H9 (cell line): Measurements from ENCODE around the gene VEGFA. TPM values are rescaled to one million over a fixed set of nuclear protein-coding genes. Genes with fewer than 3 reads are reported as not detected.

Source experiments
- DNase-seq: peaks from one replicate; pipeline ENCODE4 v3.0.0-alpha.2; 2017
- H2AFZ ChIP-seq: one replicate; pipeline ENCODE4 v1.6.1; 2013; ENCODE audit warnings: mild to moderate bottlenecking, low read length, control low read depth, moderate library complexity
- H2AK5ac ChIP-seq: 2 replicates; pipeline ENCODE4 v1.6.1; 2013; ENCODE audit warnings: low read length, control low read depth, mixed read lengths; ENCODE audit not compliant: insufficient read length
- H2BK120ac ChIP-seq: one replicate; pipeline ENCODE4 v1.6.1; 2013; ENCODE audit warnings: low read depth, mild to moderate bottlenecking, low read length, control low read depth, inconsistent platforms; ENCODE audit not compliant: poor library complexity, severe bottlenecking
- H2BK12ac ChIP-seq: 2 replicates; pipeline ENCODE4 v1.6.1; 2013; ENCODE audit warnings: low read length, control low read depth, mixed read lengths, low read depth; ENCODE audit not compliant: insufficient read length
- H2BK15ac ChIP-seq: 2 replicates; pipeline ENCODE4 v1.6.1; 2013; ENCODE audit warnings: low read depth, low read length, control low read depth
- H2BK20ac ChIP-seq: one replicate; pipeline ENCODE4 v1.6.1; 2013; ENCODE audit warnings: low read depth, mild to moderate bottlenecking, low read length, control low read depth, inconsistent platforms; ENCODE audit not compliant: poor library complexity, severe bottlenecking
- H2BK5ac ChIP-seq: 2 replicates; pipeline ENCODE4 v1.6.1; 2013; ENCODE audit warnings: low read length, control low read depth, mixed read lengths; ENCODE audit not compliant: insufficient read length
- H3K14ac ChIP-seq: 2 replicates; pipeline ENCODE4 v1.6.1; 2013; ENCODE audit warnings: low read length, control low read depth; ENCODE audit not compliant: insufficient read depth
- H3K18ac ChIP-seq: 2 replicates; pipeline ENCODE4 v1.6.1; 2013; ENCODE audit warnings: low read depth, mild to moderate bottlenecking, mixed read lengths, low read length, control low read depth; ENCODE audit not compliant: insufficient read length
- H3K23ac ChIP-seq: 2 replicates; pipeline ENCODE4 v1.6.1; 2013; ENCODE audit warnings: low read length, control low read depth, mixed read lengths, low read depth; ENCODE audit not compliant: insufficient read length
- H3K23me2 ChIP-seq: 2 replicates; pipeline ENCODE4 v1.6.1; 2013; ENCODE audit warnings: low read depth, mild to moderate bottlenecking, mixed read lengths, low read length, control low read depth; ENCODE audit not compliant: insufficient read length, poor library complexity, severe bottlenecking
- H3K27ac ChIP-seq: 2 replicates; pipeline ENCODE4 v1.5.1; 2013; ENCODE audit warnings: low read length, control low read depth, mixed read lengths, low read depth; ENCODE audit not compliant: insufficient read length
- H3K27me3 ChIP-seq: 2 replicates; pipeline ENCODE4 v1.6.1; 2013; ENCODE audit warnings: low read length, control low read depth, inconsistent platforms; ENCODE audit not compliant: insufficient read depth
- H3K4ac ChIP-seq: 2 replicates; pipeline ENCODE4 v1.6.1; 2013; ENCODE audit warnings: low read depth, mild to moderate bottlenecking, control low read depth, inconsistent platforms, low read length, moderate library complexity
- H3K4me1 ChIP-seq: 2 replicates; pipeline ENCODE4 v1.6.1; 2013; ENCODE audit warnings: low read length, control low read depth, inconsistent platforms; ENCODE audit not compliant: insufficient read depth
- H3K4me2 ChIP-seq: 2 replicates; pipeline ENCODE4 v1.6.1; 2013; ENCODE audit warnings: low read length, control low read depth, mixed read lengths; ENCODE audit not compliant: insufficient read length, insufficient read depth
- H3K56ac ChIP-seq: 2 replicates; pipeline ENCODE4 v1.6.1; 2013; ENCODE audit warnings: low read depth, mild to moderate bottlenecking, mixed read lengths, low read length, control low read depth; ENCODE audit not compliant: insufficient read length
- H3K79me1 ChIP-seq: 2 replicates; pipeline ENCODE4 v1.6.1; 2013; ENCODE audit warnings: low read depth, mild to moderate bottlenecking, moderate library complexity, low read length, control low read depth, inconsistent platforms; ENCODE audit not compliant: insufficient read depth, poor library complexity, severe bottlenecking
- H3K79me2 ChIP-seq: 2 replicates; pipeline ENCODE4 v1.6.1; 2013; ENCODE audit warnings: low read length, control low read depth, inconsistent platforms; ENCODE audit not compliant: insufficient read depth
- H3K9ac ChIP-seq: 2 replicates; pipeline ENCODE4 v1.6.1; 2013; ENCODE audit warnings: low read length, control low read depth, mixed read lengths; ENCODE audit not compliant: insufficient read length; ENCODE audit errors: extremely low read depth
- H3K9me3 ChIP-seq: one replicate; pipeline ENCODE4 v1.6.1; 2013; ENCODE audit warnings: low read depth, low read length, inconsistent platforms; ENCODE audit not compliant: control insufficient read depth
- H3T11ph ChIP-seq: one replicate; pipeline ENCODE4 v1.6.1; 2013; ENCODE audit warnings: mild to moderate bottlenecking, low read length, control low read depth, inconsistent platforms
- H4K20me1 ChIP-seq: one replicate; pipeline ENCODE4 v1.6.1; 2013; ENCODE audit not compliant: control insufficient read depth, insufficient read length, insufficient read depth
- H4K5ac ChIP-seq: 2 replicates; pipeline ENCODE4 v1.6.1; 2013; ENCODE audit warnings: low read depth, mild to moderate bottlenecking, mixed read lengths, low read length, control low read depth; ENCODE audit not compliant: insufficient read length
- H4K8ac ChIP-seq: replicated peaks from 2 replicates; pipeline ENCODE4 v1.6.1; 2013; ENCODE audit warnings: low read length, control low read depth, mixed read lengths, low read depth; ENCODE audit not compliant: insufficient read length
- H4K91ac ChIP-seq: 2 replicates; pipeline ENCODE4 v1.6.1; 2013; ENCODE audit warnings: low read depth, mild to moderate bottlenecking, moderate library complexity, mixed read lengths, low read length, control low read depth; ENCODE audit not compliant: insufficient read length
- H3K27ac Mint-ChIP-seq, 3 experiments: 2 replicates in 2 of 3; 3 replicates in 1 of 3; pipeline ENCODE4 v1.8.0; 2020 to 2021; ENCODE audit warnings: mixed read lengths in 3 of 3, mild to moderate bottlenecking in 1 of 3, moderate library complexity in 1 of 3
- H3K27me3 Mint-ChIP-seq: 2 replicates; pipeline ENCODE4 v1.8.0; 2021; ENCODE audit warnings: low read depth, mild to moderate bottlenecking, moderate library complexity, mixed read lengths
- H3K36me3 Mint-ChIP-seq, 3 experiments: 2 replicates in 2 of 3; 3 replicates in 1 of 3; pipeline ENCODE4 v1.8.0; 2020 to 2021; ENCODE audit warnings: low read depth in 3 of 3, mixed read lengths in 3 of 3; ENCODE audit not compliant: insufficient read depth in 1 of 3
- H3K4me1 Mint-ChIP-seq, 2 experiments: 2 replicates each; pipeline ENCODE4 v1.8.0; 2020; ENCODE audit warnings: mixed read lengths in 2 of 2
- H3K4me3 Mint-ChIP-seq, 2 experiments: 2 replicates in 1 of 2; 3 replicates in 1 of 2; pipeline ENCODE4 v1.8.0; 2020 to 2021; ENCODE audit warnings: mild to moderate bottlenecking in 2 of 2, mixed read lengths in 2 of 2, moderate library complexity in 1 of 2
- H3K9me3 Mint-ChIP-seq, 2 experiments: 2 replicates in 1 of 2; 3 replicates in 1 of 2; pipeline ENCODE4 v1.8.0; 2020; ENCODE audit warnings: mild to moderate bottlenecking in 2 of 2, mixed read lengths in 2 of 2, moderate library complexity in 1 of 2
- CTCF ChIP-seq: fragments of 200-600 bp; sonication (generic); conservative IDR thresholded peaks from 3 replicates; pipeline ENCODE4 v1.8.0; 2021; ENCODE audit warnings: antibody characterized with exemption, mild to moderate bottlenecking
- WGBS: extraction: QIAGEN DNeasy Blood & Tissue Kit; methylation state at CpG from one replicate; pipeline ENCODE4 v1.1.7; 2013; ENCODE audit warnings: missing lambda C conversion rate, low lambda C conversion rate, mixed read lengths; ENCODE audit not compliant: insufficient read length; ENCODE audit errors: extremely low coverage; 5-methylcytosine and 5-hydroxymethylcytosine counted together
- total RNA-seq: library from RNA; stranded (reverse); gene quantifications from 2 replicates; pipeline ENCODE4 v1.2.1, GENCODE V29; 2021

Gene VEGFA
- total RNA-seq, 1 experiment from 2014 or later = 47.9 TPM

GRCh38 chr6:43785904-43786303 is 15.9 kb downstream of the VEGFA start:
- H3K4ac ChIP-seq = no peak overlapping the region
- no peak overlapping the region for H3K4me2 ChIP-seq
- Mint-ChIP-seq H3K4me3 (no peak overlapping the region), H3K4me1 (no peaks in the 10 kb centered on the region), H3K36me3 (peaks cover 20 to 51% (median 48%) of the 10 kb centered on the region in 3 experiments), H3K9me3 (no peaks in the 10 kb centered on the region), H3K27ac (no peak overlapping the region), H3K27me3 (no peaks in the 10 kb centered on the region)
- H3K9ac ChIP-seq = no peak overlapping the region
- no peak overlapping the region for H3K23ac ChIP-seq
- no peak overlapping the region for H2BK5ac ChIP-seq
- peaks cover 4% of the 10 kb centered on the region for H3K79me1 ChIP-seq
- no peak overlapping the region for H4K91ac ChIP-seq
- H3K27me3 ChIP-seq = no peaks in the 10 kb centered on the region
- no peak overlapping the region for H2BK15ac ChIP-seq
- H3K23me2 ChIP-seq = no peaks in the 10 kb centered on the region
- no peak overlapping the region for H3K18ac ChIP-seq
- no peaks in the 10 kb centered on the region for H3K9me3 ChIP-seq
- no peak overlapping the region for H2BK12ac ChIP-seq
- no peak for TF ChIP-seq CTCF
- DNase-seq = no peak
- no peaks in the 10 kb centered on the region for H3K79me2 ChIP-seq
- H3K56ac ChIP-seq = no peak overlapping the region
- no peak overlapping the region for H3K14ac ChIP-seq
- no peak overlapping the region for H4K5ac ChIP-seq
- no peak overlapping the region for H2AFZ ChIP-seq
- H2BK120ac ChIP-seq = no peak overlapping the region
- H3K27ac ChIP-seq = no peak overlapping the region
- no peaks in the 10 kb centered on the region for H4K20me1 ChIP-seq
- H2BK20ac ChIP-seq = no peak overlapping the region
- no peak overlapping the region for H2AK5ac ChIP-seq
- H4K8ac ChIP-seq = no peak overlapping the region
- H3K4me1 ChIP-seq = no peaks in the 10 kb centered on the region
- WGBS = no CpG with 5 or more reads among the region's 3 CpGs
- H3T11ph ChIP-seq = no peak overlapping the region
